HG03354 (cell line): ENCODE measurements around the gene TMPRSS2.
"Not testable (repeated sequence)": the region's sequence is repeated elsewhere in the genome, so short reads cannot be mapped to it uniquely, and the experiment has no call there.

ENCODE experiments used
- ATAC-seq: cut with Tn5 transposase; IDR thresholded peaks from one replicate; pipeline ENCODE4 v1.9.1; 2021; ENCODE audit warnings: mild to moderate bottlenecking; ENCODE audit not compliant: unreplicated experiment, poor library complexity, severe bottlenecking

TMPRSS2 gene

DNA sequence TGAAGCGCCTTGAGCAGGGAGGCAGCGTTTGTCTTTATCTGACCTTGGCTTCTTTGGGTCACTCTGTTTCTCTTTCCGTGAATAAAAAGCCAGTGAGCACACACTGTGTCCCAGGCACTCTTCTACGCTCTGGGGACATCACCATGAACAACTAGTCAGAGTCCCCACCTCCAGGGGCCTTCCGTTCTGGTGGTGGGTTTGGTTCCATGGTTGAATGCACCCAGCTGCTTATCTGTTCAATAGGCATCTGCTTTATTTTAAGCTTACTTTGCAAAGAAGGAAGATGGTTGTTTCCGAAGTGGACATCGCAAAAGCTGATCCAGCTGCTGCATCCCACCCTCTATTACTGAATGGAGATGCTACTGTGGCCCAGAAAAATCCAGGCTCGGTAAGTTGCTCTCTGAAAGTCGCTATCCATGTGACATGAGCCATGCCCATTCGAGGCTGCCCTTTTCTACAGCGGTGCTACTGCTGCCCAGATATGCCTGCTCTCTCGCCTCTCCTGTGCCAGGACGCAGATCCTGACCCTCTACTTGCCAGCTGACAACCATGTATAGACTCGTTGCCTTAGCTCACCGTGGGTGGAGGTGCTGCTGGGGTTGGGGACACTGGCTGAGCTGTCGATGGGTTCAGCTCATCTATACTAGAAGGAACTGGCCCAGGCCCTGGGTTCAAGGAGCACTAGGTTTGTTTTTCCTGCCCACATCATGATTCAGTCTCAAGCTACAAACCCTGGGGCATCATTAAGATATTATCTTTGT lies 76.0 kb downstream of the TMPRSS2 start:
- peak; percentile 80 for ATAC-seq

DNA sequence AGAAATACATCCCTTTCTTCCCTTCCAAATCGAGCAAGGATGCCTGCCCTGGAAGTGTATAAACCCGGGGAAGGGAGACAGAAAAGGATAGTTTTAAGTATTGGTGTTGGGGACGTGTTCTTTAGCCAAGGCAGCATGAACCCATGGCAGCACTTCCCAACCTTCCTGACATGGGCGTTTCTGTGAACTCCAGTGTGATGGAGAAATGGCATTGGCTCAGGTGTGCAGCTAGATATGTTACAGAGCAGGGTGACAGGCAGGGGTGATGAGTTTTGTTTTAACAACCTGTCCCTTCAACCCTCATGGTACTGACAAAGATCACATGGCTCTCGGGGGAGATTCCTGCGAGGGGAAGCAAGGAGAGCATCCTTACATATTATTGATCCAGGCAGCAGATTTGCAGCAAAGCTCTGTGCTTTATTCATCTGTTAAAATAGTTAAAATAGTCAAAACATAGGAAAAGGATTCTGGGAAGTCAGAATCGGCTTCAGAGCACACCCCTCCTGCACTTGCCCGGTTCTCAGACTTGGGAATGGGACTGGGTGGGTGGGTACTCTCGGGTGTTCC lies 78.0 kb downstream of the TMPRSS2 start:
- ATAC-seq: no peak

GRCh38 chr21:41429305-41429704 lies 78.7 kb downstream of the TMPRSS2 start:
- ATAC-seq: no peak

DNA sequence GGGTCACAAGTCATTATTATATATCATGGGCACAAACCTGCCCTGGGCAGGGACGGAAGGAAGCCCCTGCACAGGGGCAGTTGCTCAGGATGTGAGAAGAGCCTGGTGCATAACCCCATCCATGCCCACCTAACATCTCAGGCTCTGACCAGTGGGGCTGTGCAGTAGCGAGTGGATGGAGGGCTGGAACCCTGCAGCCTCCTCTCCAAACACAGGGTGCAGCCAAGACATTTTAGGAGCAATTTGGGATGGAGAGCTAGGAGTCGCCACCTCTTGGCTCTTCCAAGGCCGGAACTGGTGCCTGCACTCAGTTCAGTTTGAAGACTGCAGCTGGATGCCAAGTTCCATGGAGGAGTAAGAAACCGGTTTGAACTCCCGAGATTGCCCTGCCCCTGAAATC lies 79.1 kb downstream of the TMPRSS2 start:
- no peak for ATAC-seq

GRCh38 chr21:41428311-41428710 lies 79.6 kb downstream of the TMPRSS2 start:
- ATAC-seq: no peak

DNA sequence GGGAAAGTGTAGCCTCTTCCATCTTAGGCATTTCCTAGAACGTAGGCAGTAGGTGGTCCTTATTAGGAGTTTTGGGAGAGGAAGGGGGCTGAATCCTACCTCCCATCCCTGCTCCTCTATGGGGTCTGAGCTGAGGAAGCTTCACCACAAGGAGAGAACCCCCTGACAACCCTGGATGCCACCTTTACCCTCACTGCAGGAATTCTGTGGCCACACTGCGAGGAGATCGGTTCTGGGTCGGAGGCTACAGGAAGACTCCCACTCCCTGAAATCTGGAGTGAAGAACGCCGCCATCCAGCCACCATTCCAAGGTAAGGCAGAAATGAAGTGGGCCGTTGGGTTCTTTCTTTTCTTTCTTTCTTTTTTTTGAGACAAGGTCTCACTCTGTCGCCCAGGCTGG lies 80.4 kb downstream of the TMPRSS2 start:
- ATAC-seq: no peak

- peak; percentile 9 for ATAC-seq
Observed at GRCh38 chr21:41426676-41427404, 81.1 kb downstream of the TMPRSS2 start.

- peak; percentile 89 for ATAC-seq
Observed at GRCh38 chr21:41425954-41426675, 81.8 kb downstream of the TMPRSS2 start, which contains the start of gene MX1. TSS of gene MX1 (plus strand) at chr21:41426239. CDS start at chr21:41432071, 5,832 bp downstream.

DNA sequence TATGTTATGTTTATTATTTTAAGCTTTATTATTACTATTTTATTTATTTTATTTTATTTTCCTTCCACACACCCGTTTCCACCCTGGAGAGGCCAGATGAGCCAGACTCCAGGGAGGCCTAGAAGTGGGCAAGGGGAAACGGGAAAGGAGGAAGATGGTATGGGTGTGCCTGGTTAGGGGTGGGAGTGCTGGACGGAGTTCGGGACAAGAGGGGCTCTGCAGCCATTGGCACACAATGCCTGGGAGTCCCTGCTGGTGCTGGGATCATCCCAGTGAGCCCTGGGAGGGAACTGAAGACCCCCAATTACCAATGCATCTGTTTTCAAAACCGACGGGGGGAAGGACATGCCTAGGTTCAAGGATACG lies 82.4 kb downstream of the TMPRSS2 start:
- ATAC-seq: no peak

DNA sequence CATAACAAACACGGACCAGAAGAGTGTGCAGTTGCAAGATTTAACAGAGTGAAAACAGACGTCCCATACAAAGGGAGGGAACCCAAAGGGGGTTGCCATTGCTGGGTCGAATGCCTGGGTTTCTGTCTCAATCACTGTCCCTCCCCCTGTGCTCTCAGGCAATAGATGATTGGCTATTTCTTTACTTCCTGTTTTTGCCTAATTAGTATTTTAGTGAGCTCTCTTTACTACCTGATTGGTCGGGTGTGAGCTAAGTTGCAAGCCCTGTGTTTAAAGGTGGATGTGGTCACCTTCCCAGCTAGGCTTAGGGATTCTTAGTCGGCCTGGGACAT lies 84.7 kb downstream of the TMPRSS2 start:
- ATAC-seq: not testable (repeated sequence)

DNA sequence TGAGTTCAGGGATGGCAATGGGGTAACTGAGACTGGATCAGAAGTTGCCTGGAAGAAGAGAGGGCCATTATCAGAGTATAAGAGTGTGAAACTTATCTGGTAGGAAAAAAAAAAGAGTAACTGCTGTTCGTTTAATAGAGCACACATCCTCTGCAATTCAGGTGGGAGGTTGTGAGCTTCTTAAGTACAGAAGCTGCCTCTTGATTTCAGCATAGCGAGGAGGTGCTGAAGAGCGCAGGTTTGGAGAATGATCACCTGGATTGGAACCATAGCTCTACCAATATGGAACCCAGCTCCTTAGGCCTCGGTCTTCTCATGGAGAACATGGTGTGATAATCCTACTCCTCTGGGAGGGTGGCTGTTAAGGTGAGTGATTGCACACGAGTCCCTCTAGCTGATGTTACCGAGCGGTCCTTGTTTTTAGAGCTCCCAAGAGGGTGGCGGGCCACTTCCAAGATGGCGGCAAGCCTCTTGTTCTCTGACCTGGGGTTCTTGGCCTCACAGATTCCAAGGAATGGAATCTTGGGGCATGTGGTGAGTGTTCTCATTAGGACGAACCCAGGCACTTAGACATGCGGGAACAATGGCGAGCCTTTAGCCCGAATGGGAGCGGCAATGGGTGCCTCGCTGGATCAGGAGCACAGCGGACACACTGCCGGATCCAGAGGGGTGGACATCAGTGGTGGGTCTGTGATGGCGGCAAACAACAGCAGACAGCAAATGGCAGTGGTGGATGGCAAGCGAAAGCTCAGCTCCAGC lies 85.2 kb downstream of the TMPRSS2 start:
- ATAC-seq: no peak

DNA sequence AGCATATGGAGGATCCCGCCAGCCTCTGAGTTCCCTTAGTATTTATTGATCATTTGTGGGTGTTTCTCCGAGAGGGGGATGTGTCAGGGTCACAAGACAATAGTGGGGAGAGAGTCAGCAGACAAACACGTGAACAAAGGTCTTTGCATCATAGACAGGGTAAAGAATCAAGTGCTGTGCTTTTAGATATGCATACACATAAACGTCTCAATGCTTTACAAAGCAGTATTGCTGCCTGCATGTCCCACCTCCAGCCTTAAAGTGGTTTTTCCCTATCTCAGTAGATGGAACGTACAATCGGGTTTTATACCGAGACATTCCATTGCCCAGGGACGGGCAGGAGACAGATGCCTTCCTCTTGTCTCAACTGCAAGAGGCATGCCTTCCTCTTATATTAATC lies 87.0 kb downstream of the TMPRSS2 start:
- not testable (repeated sequence) for ATAC-seq

DNA sequence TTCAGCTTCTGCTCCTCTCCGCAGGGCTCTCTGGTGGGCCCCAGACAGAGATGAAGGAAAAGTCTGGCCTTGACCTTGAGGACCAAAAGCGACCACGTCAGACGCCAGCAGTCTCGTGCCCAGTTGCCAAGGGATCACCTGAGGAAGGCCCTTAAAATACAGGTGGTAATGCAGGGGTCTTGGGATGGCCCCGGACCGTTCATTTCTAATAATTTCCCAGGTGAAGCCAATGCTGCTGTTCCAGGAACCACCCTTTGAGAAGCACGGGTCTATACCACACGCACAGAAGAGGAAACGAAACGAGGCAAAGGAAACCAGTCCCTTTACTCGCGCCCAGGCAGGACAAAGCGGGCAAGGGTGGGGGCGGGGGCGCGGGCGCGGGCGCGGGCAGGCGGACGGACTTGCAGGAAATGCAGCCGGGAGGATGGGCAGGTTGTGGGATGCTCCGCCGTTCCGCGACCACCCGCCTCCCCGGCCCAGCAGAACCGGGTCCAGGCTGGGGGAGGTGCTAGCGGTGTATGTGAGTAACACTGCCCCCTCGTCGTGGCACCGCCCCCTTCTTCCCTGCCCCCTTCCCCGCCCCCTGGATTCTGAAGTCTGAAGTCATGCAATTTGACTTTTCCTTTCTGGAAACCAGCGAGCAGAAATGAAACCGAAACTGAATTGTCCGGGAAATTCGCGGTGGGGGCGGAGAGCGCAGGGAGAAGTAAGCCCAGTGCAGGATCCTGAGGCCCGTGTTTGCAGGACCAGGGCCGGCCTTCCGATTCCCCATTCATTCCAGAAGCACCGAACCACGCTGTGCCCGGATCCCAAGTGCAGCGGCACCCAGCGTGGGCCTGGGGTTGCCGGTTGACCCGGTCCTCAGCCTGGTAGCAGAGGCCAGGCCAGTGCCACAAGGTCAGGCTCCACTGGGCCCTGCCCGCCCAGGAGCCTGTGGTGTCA lies 87.8 kb downstream of the TMPRSS2 start:
- peak; percentile 85 for ATAC-seq

- ATAC-seq: no peak
Observed at GRCh38 chr21:41418956-41419680, 88.8 kb downstream of the TMPRSS2 start.

DNA sequence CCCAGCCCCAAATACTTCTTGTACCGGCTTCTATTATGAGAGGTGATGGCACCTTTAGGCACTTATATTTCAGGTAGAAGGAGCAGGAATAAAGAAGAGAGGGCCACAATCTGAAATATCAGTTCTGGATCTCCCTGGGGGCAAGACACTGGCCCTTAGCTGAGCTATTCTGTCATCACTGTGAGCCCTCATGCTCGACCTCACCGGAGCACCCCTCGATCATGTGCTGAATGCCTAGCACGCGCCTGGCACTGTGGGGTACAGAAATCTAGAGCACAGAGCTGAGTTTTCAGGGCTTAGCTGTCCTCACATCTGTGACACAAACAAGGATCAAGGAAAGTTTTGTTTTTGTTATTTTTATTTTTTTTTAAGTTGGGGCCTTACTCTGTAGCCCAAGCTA lies 89.6 kb downstream of the TMPRSS2 start:
- ATAC-seq: no peak

DNA sequence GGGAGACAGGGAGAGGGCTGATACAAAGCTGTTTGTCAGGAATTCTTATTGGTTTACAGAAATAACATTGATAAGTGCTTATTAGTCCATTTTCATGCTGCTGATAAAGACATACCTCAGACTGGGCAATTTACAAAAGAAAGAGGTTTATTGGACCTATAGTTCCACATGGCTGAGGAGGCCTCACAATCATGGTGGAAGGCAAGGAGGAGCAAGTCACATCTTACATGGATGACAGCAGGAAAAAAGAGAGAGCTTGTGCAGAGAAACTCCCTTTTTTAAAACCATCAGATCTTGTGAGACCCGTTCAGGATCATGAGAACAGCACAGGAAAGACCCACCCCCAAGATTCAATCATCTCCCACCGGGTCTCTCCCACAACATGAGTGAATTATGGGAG lies 90.5 kb downstream of the TMPRSS2 start:
- ATAC-seq: not testable (repeated sequence)
